HEK293 (cell line): Measurements from ENCODE around the gene ADCY10.

Source experiments
- MZF1 ChIP-seq: fragments of 450-650 bp; formaldehyde crosslinking; IDR thresholded peaks from 2 replicates; pipeline ENCODE4 v1.5.1; 2017; ENCODE audit warnings: missing biosample characterization, missing genetic modification characterization, borderline replicate concordance
- TF ChIP-seq, protein P1 (sequence below): fragments of 450-650 bp; formaldehyde crosslinking; IDR thresholded peaks from 2 replicates; pipeline ENCODE4 v1.5.1; 2016; ENCODE audit warnings: missing biosample characterization, missing genetic modification characterization

DNA sequence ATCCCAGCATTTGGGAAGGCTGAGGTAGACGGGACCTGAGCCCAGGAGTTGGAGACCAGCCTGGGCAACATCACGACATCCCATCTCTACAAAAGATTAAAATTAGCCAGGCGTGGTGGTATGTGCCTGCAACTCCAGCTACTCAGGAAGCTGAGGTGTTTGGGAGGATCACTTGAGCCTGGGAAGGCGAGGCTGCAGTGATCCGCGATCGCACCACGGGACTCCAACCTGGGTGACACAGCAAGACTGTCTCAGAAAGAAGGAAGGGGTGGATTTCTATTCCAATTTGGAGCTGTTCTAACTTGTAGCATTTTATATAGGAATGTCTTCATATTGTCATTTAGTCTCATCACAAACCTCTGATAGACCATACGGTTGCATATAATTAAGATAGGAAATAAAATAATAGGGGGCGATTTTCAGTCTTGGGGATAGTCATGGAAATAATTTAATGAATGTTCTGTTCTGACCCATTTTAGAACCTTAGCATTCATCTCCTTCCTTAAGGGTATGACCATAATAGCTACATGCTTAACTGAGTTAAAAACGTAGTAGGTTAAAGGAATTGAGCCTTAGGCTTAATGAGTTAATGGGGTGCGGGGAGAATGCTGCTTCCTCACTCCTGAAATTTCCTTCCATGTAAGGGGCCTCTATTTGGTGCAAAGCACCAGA, 93.1 kb downstream of the ADCY10 start:
- TF ChIP-seq MZF1 (tag by site-specific recombination), result no peak
- TF ChIP-seq, protein P1, sequence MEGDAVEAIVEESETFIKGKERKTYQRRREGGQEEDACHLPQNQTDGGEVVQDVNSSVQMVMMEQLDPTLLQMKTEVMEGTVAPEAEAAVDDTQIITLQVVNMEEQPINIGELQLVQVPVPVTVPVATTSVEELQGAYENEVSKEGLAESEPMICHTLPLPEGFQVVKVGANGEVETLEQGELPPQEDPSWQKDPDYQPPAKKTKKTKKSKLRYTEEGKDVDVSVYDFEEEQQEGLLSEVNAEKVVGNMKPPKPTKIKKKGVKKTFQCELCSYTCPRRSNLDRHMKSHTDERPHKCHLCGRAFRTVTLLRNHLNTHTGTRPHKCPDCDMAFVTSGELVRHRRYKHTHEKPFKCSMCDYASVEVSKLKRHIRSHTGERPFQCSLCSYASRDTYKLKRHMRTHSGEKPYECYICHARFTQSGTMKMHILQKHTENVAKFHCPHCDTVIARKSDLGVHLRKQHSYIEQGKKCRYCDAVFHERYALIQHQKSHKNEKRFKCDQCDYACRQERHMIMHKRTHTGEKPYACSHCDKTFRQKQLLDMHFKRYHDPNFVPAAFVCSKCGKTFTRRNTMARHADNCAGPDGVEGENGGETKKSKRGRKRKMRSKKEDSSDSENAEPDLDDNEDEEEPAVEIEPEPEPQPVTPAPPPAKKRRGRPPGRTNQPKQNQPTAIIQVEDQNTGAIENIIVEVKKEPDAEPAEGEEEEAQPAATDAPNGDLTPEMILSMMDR (tag by site-specific recombination), result no peak
